Tibial nerve (tissue), 4 donors: ENCODE measurements around the gene AAK1.

Experiments
- EP300 ChIP-seq, 2 donors: sonication (generic); formaldehyde crosslinking; IDR thresholded peaks; one replicate each; pipeline ENCODE4 v1.6.1; 2017; ENCODE audit warnings: antibody characterized with exemption in 2 of 2, mild to moderate bottlenecking in 1 of 2
- POLR2A ChIP-seq, 2 donors: fragments of 450-650 bp; IDR thresholded peaks; one replicate each; pipeline ENCODE4 v1.6.1; 2017; ENCODE audit warnings: antibody characterized with exemption in 2 of 2, mild to moderate bottlenecking in 2 of 2, moderate library complexity in 2 of 2
- TF ChIP-seq, protein P1 (sequence below), 5 experiments: fragments of 200-600 bp in 3 of 5; fragments of 450-650 bp in 2 of 5; sonication (generic) in 3 of 5; IDR thresholded peaks; one replicate each; pipeline ENCODE4 v1.5.1; 2016 to 2019; ENCODE audit warnings: antibody characterized with exemption in 5 of 5, mild to moderate bottlenecking in 3 of 5, moderate library complexity in 2 of 5

DNA sequence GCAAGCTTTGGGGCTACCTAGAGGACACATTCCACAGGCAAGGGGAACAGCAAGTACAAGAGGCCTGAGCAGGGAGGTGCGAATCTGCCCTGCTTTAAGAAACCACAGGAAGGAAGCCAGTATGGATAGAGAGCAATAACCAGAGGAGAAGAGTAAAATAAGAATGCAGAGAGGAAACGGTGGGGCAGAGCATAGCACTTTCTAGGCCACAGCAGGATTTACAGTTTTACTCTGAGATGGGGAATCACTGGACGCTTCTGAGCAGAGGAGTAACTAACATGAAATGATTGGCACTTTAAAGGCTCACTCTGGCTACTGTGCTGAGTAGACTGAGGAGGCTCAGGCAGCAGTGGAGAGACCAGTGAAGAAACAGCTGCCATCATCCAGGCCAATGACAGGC, 23.8 kb downstream of the AAK1 start:
- TF ChIP-seq EP300 (IDR thresholded peaks at IDR 0.05) (no peak), POLR2A (IDR thresholded peaks at IDR 0.05) (no peak)
- TF ChIP-seq, protein P1, sequence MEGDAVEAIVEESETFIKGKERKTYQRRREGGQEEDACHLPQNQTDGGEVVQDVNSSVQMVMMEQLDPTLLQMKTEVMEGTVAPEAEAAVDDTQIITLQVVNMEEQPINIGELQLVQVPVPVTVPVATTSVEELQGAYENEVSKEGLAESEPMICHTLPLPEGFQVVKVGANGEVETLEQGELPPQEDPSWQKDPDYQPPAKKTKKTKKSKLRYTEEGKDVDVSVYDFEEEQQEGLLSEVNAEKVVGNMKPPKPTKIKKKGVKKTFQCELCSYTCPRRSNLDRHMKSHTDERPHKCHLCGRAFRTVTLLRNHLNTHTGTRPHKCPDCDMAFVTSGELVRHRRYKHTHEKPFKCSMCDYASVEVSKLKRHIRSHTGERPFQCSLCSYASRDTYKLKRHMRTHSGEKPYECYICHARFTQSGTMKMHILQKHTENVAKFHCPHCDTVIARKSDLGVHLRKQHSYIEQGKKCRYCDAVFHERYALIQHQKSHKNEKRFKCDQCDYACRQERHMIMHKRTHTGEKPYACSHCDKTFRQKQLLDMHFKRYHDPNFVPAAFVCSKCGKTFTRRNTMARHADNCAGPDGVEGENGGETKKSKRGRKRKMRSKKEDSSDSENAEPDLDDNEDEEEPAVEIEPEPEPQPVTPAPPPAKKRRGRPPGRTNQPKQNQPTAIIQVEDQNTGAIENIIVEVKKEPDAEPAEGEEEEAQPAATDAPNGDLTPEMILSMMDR (IDR thresholded peaks at IDR 0.05): no peak
